ENCODE results near the gene CEP72.

CEP72 gene

DNA sequence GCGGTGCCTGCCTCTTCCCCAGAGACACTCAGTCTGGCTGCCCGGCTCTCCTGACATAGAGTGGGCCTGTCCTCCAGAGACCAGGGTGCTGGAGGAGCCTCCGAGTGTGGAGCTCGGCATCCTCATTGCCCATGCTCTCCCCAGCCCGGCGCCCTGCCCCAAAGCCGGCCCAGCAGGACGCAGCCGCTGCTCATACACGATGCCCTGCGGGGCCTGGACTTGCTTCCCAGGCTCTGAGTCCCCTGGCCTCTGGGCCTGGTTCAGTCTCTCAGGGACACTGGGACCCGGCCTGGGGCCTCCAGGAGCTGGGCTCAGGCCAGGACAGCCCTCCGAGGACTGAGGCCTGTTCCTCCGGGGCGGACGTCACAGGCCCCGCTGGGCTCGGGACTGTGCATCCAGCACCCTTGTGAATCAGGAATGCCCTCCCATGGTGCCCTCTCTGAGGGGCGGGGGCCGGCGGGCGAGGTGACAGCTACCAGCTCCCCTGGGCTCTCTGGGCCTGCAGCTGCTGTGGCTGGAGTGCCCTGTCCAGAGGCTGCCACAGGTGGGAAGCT, 57.8 kb downstream of the CEP72 start:
- TF ChIP-seq, protein P1, sequence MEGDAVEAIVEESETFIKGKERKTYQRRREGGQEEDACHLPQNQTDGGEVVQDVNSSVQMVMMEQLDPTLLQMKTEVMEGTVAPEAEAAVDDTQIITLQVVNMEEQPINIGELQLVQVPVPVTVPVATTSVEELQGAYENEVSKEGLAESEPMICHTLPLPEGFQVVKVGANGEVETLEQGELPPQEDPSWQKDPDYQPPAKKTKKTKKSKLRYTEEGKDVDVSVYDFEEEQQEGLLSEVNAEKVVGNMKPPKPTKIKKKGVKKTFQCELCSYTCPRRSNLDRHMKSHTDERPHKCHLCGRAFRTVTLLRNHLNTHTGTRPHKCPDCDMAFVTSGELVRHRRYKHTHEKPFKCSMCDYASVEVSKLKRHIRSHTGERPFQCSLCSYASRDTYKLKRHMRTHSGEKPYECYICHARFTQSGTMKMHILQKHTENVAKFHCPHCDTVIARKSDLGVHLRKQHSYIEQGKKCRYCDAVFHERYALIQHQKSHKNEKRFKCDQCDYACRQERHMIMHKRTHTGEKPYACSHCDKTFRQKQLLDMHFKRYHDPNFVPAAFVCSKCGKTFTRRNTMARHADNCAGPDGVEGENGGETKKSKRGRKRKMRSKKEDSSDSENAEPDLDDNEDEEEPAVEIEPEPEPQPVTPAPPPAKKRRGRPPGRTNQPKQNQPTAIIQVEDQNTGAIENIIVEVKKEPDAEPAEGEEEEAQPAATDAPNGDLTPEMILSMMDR (IDR thresholded peaks at IDR 0.05; ENCODE audit: insufficient read depth, missing control alignments) = no peak
- FAIRE-seq (no peak), DNase-seq (ENCODE audit: insufficient read length, low spot score) (no peak)

- TF ChIP-seq, protein P1 (IDR thresholded peaks at IDR 0.05; ENCODE audit: insufficient read depth, missing control alignments) = no peak
- FAIRE-seq (no peak), DNase-seq (ENCODE audit: insufficient read length, low spot score) (no peak)
Observed at GRCh38 chr5:670396-671270, 58.5 kb downstream of the CEP72 start.

DNA sequence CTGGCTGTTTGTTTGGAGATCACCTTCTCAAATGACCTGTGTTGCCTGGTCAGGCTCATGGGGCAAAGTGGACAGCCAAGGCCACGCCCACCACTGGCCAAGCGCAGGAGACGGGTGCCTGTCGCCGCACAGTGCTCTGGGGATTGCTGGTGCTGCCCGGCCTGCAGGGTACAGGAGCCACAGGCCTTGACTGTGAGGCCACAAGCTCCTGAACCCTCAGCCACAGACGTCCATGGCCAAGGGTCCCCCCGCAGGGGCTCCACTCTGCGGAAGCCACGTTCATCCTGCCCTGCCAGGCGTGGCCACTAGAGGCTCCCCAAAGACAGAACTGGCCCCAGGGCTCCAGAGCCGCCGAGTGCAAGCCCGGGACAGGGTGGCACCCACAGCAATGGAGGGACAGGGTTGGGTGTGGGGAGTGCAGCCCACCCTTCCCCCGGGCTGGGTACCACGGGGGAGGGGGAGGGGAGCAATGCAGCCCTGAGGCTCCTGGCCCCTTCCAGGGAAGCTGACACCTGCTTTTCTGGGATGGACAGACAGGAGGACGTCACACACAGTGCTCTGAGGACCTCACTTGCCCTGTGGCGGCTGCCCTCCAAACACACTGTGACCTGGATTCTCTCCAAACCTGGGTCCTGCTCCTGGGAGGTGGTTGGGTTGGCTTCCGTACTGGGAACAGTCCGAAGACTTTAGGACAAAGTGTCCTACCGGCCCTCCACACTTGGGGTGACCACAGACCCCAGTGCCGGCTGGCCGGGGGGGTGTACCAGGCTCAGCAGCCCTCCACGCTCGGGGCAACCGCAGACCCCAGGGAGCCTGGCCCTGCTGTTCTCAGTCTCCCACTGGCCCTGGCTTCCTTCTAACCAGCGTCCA, 59.6 kb downstream of the CEP72 start:
- peak; percentile 79 for DNase-seq (ENCODE audit: insufficient read length, low spot score)
- no peak for FAIRE-seq
- TF ChIP-seq, protein P1 (IDR thresholded peaks at IDR 0.05; ENCODE audit: insufficient read depth, missing control alignments) = peak; percentile 83

DNA sequence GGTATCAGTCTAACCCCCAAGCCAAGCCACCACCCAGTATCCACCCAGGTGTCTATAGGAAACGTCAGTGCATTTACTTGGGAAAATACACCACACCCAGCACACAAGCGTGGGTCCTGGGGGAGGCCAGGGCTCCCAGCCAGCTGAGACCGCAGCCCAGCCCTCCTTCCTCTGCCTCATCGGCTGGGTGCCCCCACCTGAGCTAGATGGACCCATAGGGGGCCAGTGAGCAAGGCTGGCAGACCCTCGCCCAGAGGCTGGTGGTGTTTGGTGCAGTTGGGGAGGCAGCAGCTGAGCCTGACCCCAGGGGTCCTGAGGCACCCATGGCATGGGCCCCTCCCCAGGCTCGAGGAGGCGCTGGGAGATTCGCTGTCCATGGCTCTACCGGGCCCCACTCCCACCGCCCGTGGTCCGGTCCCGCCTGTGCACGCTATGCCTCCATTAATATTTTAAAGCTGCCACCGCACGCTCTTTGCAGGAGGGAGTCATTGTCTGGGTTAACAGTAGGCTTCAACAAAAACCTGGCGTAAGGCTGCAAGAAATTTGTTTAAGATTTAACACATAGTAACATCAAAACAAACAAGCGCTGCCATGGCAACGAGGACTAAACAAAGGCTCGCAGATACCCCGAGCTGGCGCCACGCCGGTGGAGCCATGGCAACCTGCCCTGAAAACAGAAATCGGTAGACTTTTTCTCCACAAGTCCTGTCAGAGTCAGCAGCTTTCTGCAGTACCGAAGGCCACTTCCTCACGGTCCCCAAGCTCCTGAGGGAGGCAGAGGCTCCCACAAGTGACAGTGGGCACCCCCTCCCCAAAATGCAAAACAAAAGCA, 60.4 kb downstream of the CEP72 start:
- TF ChIP-seq, protein P1 (IDR thresholded peaks at IDR 0.05; ENCODE audit: insufficient read depth, missing control alignments) = no peak
- DNase-seq (ENCODE audit: insufficient read length, low spot score) (no peak), FAIRE-seq (no peak)

- FAIRE-seq = no peak
Observed at GRCh38 chr5:673161-673830, 61.2 kb downstream of the CEP72 start.

More at GRCh38 chr5:673161-673830, 61.2 kb downstream of the CEP72 start:
- DNase-seq (ENCODE audit: insufficient read length, low spot score) = no peak
- TF ChIP-seq, protein P1 (IDR thresholded peaks at IDR 0.05; ENCODE audit: insufficient read depth, missing control alignments) = no peak

Measured in D721Med (cell line).